ENCODE measurements around the gene PDIA6. TPM values are rescaled to one million over a fixed set of nuclear protein-coding genes. Genes with fewer than 3 reads are reported as not detected.

Gene PDIA6
- total and polyA plus RNA-seq, 2 donors (not counting 1 experiment from before 2014, with no cell fraction given): 420 to 491 TPM

- no peak for TF ChIP-seq CTCF (conservative IDR thresholded peaks at IDR 0.05 in 1 of 2, IDR thresholded peaks at IDR 0.05 in 1 of 2; ENCODE audit: low read depth in 1 of 2, low read length in 2 of 2)
- no peak for TF ChIP-seq EZH2 (IDR thresholded peaks at IDR 0.05; ENCODE audit: low read length, missing control alignments)
- no peaks in the 10 kb centered on the region for H3K4me1 ChIP-seq (ENCODE audit: control insufficient read depth, extremely low read depth, insufficient read depth, low read length)
- H4K20me1 ChIP-seq (ENCODE audit: control insufficient read depth, extremely low read depth, insufficient read depth, low read length): no peaks in the 10 kb centered on the region
- peaks cover 3% of the 10 kb centered on the region for H3K27me3 ChIP-seq (ENCODE audit: control insufficient read depth, insufficient read depth, low read length)
- H3K79me2 ChIP-seq (ENCODE audit: control insufficient read depth, insufficient read depth, low read length): no peaks in the 10 kb centered on the region
- H3K4me2 ChIP-seq (ENCODE audit: extremely low read depth, insufficient read depth, low read length): no peak overlapping the region
- no peak overlapping the region for H3K27ac ChIP-seq (ENCODE audit: insufficient read depth, low read length)
- no peak overlapping the region for H3K4me3 ChIP-seq (replicated peaks in 1 of 4; ENCODE audit: control extremely low read depth in 1 of 4, insufficient read depth in 1 of 4, low read depth in 3 of 4, low read length in 4 of 4)
- H3K9ac ChIP-seq (ENCODE audit: insufficient read depth, low read length): no peak overlapping the region
- no peaks in the 10 kb centered on the region for H3K9me3 ChIP-seq (ENCODE audit: control insufficient read depth, insufficient read depth, low read depth, low read length)
- DNase-seq (ENCODE audit: low read depth in 2 of 2): no peak
- no peak overlapping the region for H2AFZ ChIP-seq (ENCODE audit: low read length)
- H3K36me3 ChIP-seq (ENCODE audit: control insufficient read depth, insufficient read depth, low read length): no peaks in the 10 kb centered on the region
These were observed 59.4 kb downstream of the PDIA6 start for GRCh38 chr2:10753156-10753555.

GRCh38 chr2:10752236-10752635 is 60.3 kb downstream of the PDIA6 start:
- H3K4me2 ChIP-seq (ENCODE audit: extremely low read depth, insufficient read depth, low read length): no peak overlapping the region
- no peaks in the 10 kb centered on the region for H4K20me1 ChIP-seq (ENCODE audit: control insufficient read depth, extremely low read depth, insufficient read depth, low read length)
- peaks cover 3% of the 10 kb centered on the region for H3K27me3 ChIP-seq (ENCODE audit: control insufficient read depth, insufficient read depth, low read length)
- no peak overlapping the region for H3K9ac ChIP-seq (ENCODE audit: insufficient read depth, low read length)
- no peak overlapping the region for H2AFZ ChIP-seq (ENCODE audit: low read length)
- H3K79me2 ChIP-seq (ENCODE audit: control insufficient read depth, insufficient read depth, low read length): no peaks in the 10 kb centered on the region
- no peak overlapping the region for H3K27ac ChIP-seq (ENCODE audit: insufficient read depth, low read length)
- TF ChIP-seq EZH2 (IDR thresholded peaks at IDR 0.05; ENCODE audit: low read length, missing control alignments) (no peak), CTCF (conservative IDR thresholded peaks at IDR 0.05 in 1 of 2, IDR thresholded peaks at IDR 0.05 in 1 of 2; ENCODE audit: low read depth in 1 of 2, low read length in 2 of 2) (no peak)
- H3K9me3 ChIP-seq (ENCODE audit: control insufficient read depth, insufficient read depth, low read depth, low read length): no peaks in the 10 kb centered on the region
- no peak for DNase-seq (ENCODE audit: low read depth in 2 of 2)
- H3K36me3 ChIP-seq (ENCODE audit: control insufficient read depth, insufficient read depth, low read length): no peaks in the 10 kb centered on the region
- H3K4me1 ChIP-seq (ENCODE audit: control insufficient read depth, extremely low read depth, insufficient read depth, low read length): no peaks in the 10 kb centered on the region
- H3K4me3 ChIP-seq (replicated peaks in 1 of 4; ENCODE audit: control extremely low read depth in 1 of 4, insufficient read depth in 1 of 4, low read depth in 3 of 4, low read length in 4 of 4): no peak overlapping the region

- Histone ChIP-seq H3K36me3 (ENCODE audit: control insufficient read depth, insufficient read depth, low read length) (no peaks in the 10 kb centered on the region), H3K27ac (ENCODE audit: insufficient read depth, low read length) (no peak overlapping the region), H4K20me1 (ENCODE audit: control insufficient read depth, extremely low read depth, insufficient read depth, low read length) (no peaks in the 10 kb centered on the region), H3K27me3 (ENCODE audit: control insufficient read depth, insufficient read depth, low read length) (peaks cover 3% of the 10 kb centered on the region), H2AFZ (ENCODE audit: low read length) (no peak overlapping the region), H3K79me2 (ENCODE audit: control insufficient read depth, insufficient read depth, low read length) (no peaks in the 10 kb centered on the region), H3K4me3 (replicated peaks in 1 of 4; ENCODE audit: control extremely low read depth in 1 of 4, insufficient read depth in 1 of 4, low read depth in 3 of 4, low read length in 4 of 4) (no peak overlapping the region), H3K9me3 (ENCODE audit: control insufficient read depth, insufficient read depth, low read depth, low read length) (no peaks in the 10 kb centered on the region), H3K4me1 (ENCODE audit: control insufficient read depth, extremely low read depth, insufficient read depth, low read length) (no peaks in the 10 kb centered on the region), H3K4me2 (ENCODE audit: extremely low read depth, insufficient read depth, low read length) (no peak overlapping the region), H3K9ac (ENCODE audit: insufficient read depth, low read length) (no peak overlapping the region)
- TF ChIP-seq CTCF (conservative IDR thresholded peaks at IDR 0.05 in 1 of 2, IDR thresholded peaks at IDR 0.05 in 1 of 2; ENCODE audit: low read depth in 1 of 2, low read length in 2 of 2): no peak
- no peak for TF ChIP-seq EZH2 (IDR thresholded peaks at IDR 0.05; ENCODE audit: low read length, missing control alignments)
- peak; percentile 4 to 38 for DNase-seq (ENCODE audit: low read depth in 2 of 2)
These were observed 62.0 kb downstream of the PDIA6 start for GRCh38 chr2:10750610-10751009.

All from fibroblast of lung (primary cell).